NCI-H226 (cell line): ENCODE data around the gene FARS2.

Source experiments
- DNase-seq: peaks from one replicate; pipeline ENCODE4 v3.0.0-alpha.2; 2015

The FARS2 gene

GRCh38 chr6:5512422-5512821 is 251.1 kb downstream of the FARS2 start:
- no peak for DNase-seq

GRCh38 chr6:5513408-5513807 is 252.1 kb downstream of the FARS2 start:
- DNase-seq: no peak

- DNase-seq: no peak
Observed at GRCh38 chr6:5514353-5514752, 253.0 kb downstream of the FARS2 start.

GRCh38 chr6:5515200-5515599 is 253.9 kb downstream of the FARS2 start:
- DNase-seq: no peak

- DNase-seq: no peak
Observed at GRCh38 chr6:5516036-5516435, 254.7 kb downstream of the FARS2 start.

GRCh38 chr6:5517796-5518195 is 256.5 kb downstream of the FARS2 start:
- DNase-seq: no peak

GRCh38 chr6:5518936-5519491 is 257.7 kb downstream of the FARS2 start:
- DNase-seq: no peak

GRCh38 chr6:5520796-5521195 is 259.5 kb downstream of the FARS2 start:
- DNase-seq: no peak

GRCh38 chr6:5521322-5521721 is 260.0 kb downstream of the FARS2 start:
- DNase-seq: no peak

GRCh38 chr6:5522147-5522546 is 260.8 kb downstream of the FARS2 start:
- no peak for DNase-seq

- no peak for DNase-seq
Observed at GRCh38 chr6:5524110-5524509, 262.8 kb downstream of the FARS2 start.

- DNase-seq: peak; percentile 13
Observed at GRCh38 chr6:5525209-5525608, 263.9 kb downstream of the FARS2 start.

- no peak for DNase-seq
Observed at GRCh38 chr6:5529015-5529414, 267.7 kb downstream of the FARS2 start.

GRCh38 chr6:5529733-5530132 is 268.4 kb downstream of the FARS2 start:
- DNase-seq: no peak

- no peak for DNase-seq
Observed at GRCh38 chr6:5531161-5531560, 269.8 kb downstream of the FARS2 start.

GRCh38 chr6:5531853-5532375 is 270.6 kb downstream of the FARS2 start:
- no peak for DNase-seq

GRCh38 chr6:5532941-5533340 is 271.6 kb downstream of the FARS2 start:
- DNase-seq: no peak

- no peak for DNase-seq
Observed at GRCh38 chr6:5534643-5535042, 273.3 kb downstream of the FARS2 start.

- DNase-seq: no peak
Observed at GRCh38 chr6:5536644-5537043, 275.3 kb downstream of the FARS2 start.

GRCh38 chr6:5537132-5537531 is 275.8 kb downstream of the FARS2 start:
- DNase-seq: no peak

- DNase-seq: no peak
Observed at GRCh38 chr6:5537967-5538366, 276.7 kb downstream of the FARS2 start.

- no peak for DNase-seq
Observed at GRCh38 chr6:5540370-5540769, 279.1 kb downstream of the FARS2 start.

- DNase-seq: no peak
Observed at GRCh38 chr6:5541025-5541424, 279.7 kb downstream of the FARS2 start.

- DNase-seq: peak; percentile 63
Observed at GRCh38 chr6:5541751-5542432, 280.6 kb downstream of the FARS2 start.

- no peak for DNase-seq
Observed at GRCh38 chr6:5547556-5547955, 286.2 kb downstream of the FARS2 start.
